B cell (primary cell): ENCODE data around the gene SLC9A3. TPM values are rescaled to one million over a fixed set of nuclear protein-coding genes. Genes with fewer than 3 reads are reported as not detected.

Experiments used
- ATAC-seq: fragments of 200-7000 bp; cut with Tn5 transposase; one replicate; pipeline ENCODE4 v1.10.0; 2021; ENCODE audit warnings: low read depth, mild to moderate bottlenecking, moderate number of reproducible peaks, moderate library complexity
- CTCF ChIA-PET: fragments of 350-600 bp; sonication (Branson Sonifier 250); formaldehyde crosslinking; loops from one replicate; lab custom pipeline; 2021; ENCODE audit warnings: antibody characterized with exemption, inconsistent platforms; lab: Charles Lee
- POLR2A ChIA-PET: fragments of 350-600 bp; sonication (Branson Sonifier 250); formaldehyde crosslinking; loops from one replicate; lab custom pipeline; 2021; ENCODE audit warnings: antibody characterized with exemption; lab: Charles Lee
- DNase-seq: peaks from one replicate; pipeline ENCODE4 v3.0.0; 2013
- H2AFZ ChIP-seq: 2 replicates; pipeline ENCODE4 v1.6.1; 2012; ENCODE audit warnings: mild to moderate bottlenecking, low read depth, low read length; ENCODE audit not compliant: insufficient read depth, poor library complexity, severe bottlenecking
- H3K27ac ChIP-seq, 2 donors: 1 replicate in 1 of 2; 2 replicates in 1 of 2; pipeline ENCODE4 v1.5.1; 2012 to 2013; ENCODE audit warnings: low read length in 2 of 2, mild to moderate bottlenecking in 2 of 2, moderate library complexity in 1 of 2
- H3K27me3 ChIP-seq, 4 experiments: fragments of 200-600 bp in 1 of 4; sonication (generic) in 1 of 4; replicated peaks in 1 of 4; 1 replicate in 2 of 4; 2 replicates in 2 of 4; pipeline versions ENCODE4 v1.6.1 to v1.7.0; 2013 to 2016; ENCODE audit warnings: low read length in 3 of 4, mild to moderate bottlenecking in 2 of 4, mixed read lengths in 1 of 4, moderate library complexity in 1 of 4; ENCODE audit not compliant: insufficient read depth in 4 of 4, control insufficient read depth in 3 of 4; ENCODE audit errors: control extremely low read depth in 1 of 4
- H3K36me3 ChIP-seq, 2 experiments: replicated peaks in 1 of 2; 1 replicate in 1 of 2; 2 replicates in 1 of 2; pipeline versions ENCODE4 v1.6.1 to v1.7.1; 2013; ENCODE audit warnings: low read length in 1 of 2; ENCODE audit not compliant: insufficient read depth in 2 of 2, control insufficient read depth in 1 of 2; ENCODE audit errors: control extremely low read depth in 1 of 2, extremely low read depth in 1 of 2
- H3K4me1 ChIP-seq, 2 donors: fragments of 200-600 bp in 1 of 2; sonication (generic) in 1 of 2; 1 replicate in 1 of 2; 2 replicates in 1 of 2; pipeline versions ENCODE4 v1.5.1 to v1.6.1; 2013 to 2017; ENCODE audit warnings: low read length in 2 of 2; ENCODE audit not compliant: control insufficient read depth in 2 of 2, insufficient read depth in 2 of 2
- H3K4me2 ChIP-seq: replicated peaks from 2 replicates; pipeline ENCODE3; 2012; ENCODE audit warnings: mild to moderate bottlenecking, low read depth, low read length; ENCODE audit not compliant: poor library complexity, severe bottlenecking
- H3K4me3 ChIP-seq, 5 experiments: fragments of 200-600 bp in 1 of 5; sonication (generic) in 1 of 5; 1 replicate in 3 of 5; 2 replicates in 2 of 5; pipeline versions ENCODE4 v1.5.1 to v1.7.0; 2011 to 2016; ENCODE audit warnings: low read length in 4 of 5, mild to moderate bottlenecking in 4 of 5, low read depth in 2 of 5, control low read depth in 1 of 5, moderate library complexity in 1 of 5; ENCODE audit not compliant: insufficient read depth in 1 of 5; ENCODE audit errors: control extremely low read depth in 1 of 5, extremely low read depth in 1 of 5
- H3K79me2 ChIP-seq: fragments of 200-600 bp; sonication (generic); one replicate; pipeline ENCODE4 v1.6.0; 2016; ENCODE audit warnings: low read length; ENCODE audit not compliant: control insufficient read depth, insufficient read depth
- H3K9ac ChIP-seq: fragments of 200-600 bp; sonication (generic); 2 replicates; pipeline ENCODE4 v1.6.1; 2017; ENCODE audit warnings: mild to moderate bottlenecking, low read length, moderate library complexity
- H3K9me3 ChIP-seq, 3 donors: one replicate each; pipeline versions ENCODE4 v1.6.1 to v1.7.1; 2013; ENCODE audit warnings: low read length in 2 of 3; ENCODE audit not compliant: control insufficient read depth in 2 of 3, insufficient read depth in 1 of 3; ENCODE audit errors: control extremely low read depth in 1 of 3
- H4K20me1 ChIP-seq: 2 replicates; pipeline ENCODE4 v1.6.0; 2012; ENCODE audit warnings: mild to moderate bottlenecking, low read length; ENCODE audit not compliant: insufficient read depth, control insufficient read depth, poor library complexity, severe bottlenecking
- H3K27ac Mint-ChIP-seq: one replicate; pipeline ENCODE4 v1.8.0; 2021; ENCODE audit warnings: mixed read lengths
- H3K27me3 Mint-ChIP-seq: one replicate; pipeline ENCODE4 v1.8.0; 2021; ENCODE audit warnings: mixed read lengths
- H3K4me1 Mint-ChIP-seq: one replicate; pipeline ENCODE4 v1.8.0; 2021; ENCODE audit warnings: mixed read lengths
- H3K4me3 Mint-ChIP-seq: one replicate; pipeline ENCODE4 v1.8.0; 2021; ENCODE audit warnings: mixed read lengths
- H3K9me3 Mint-ChIP-seq: one replicate; pipeline ENCODE4 v1.8.0; 2022; ENCODE audit warnings: mixed read lengths; ENCODE audit not compliant: insufficient read depth
- EZH2 ChIP-seq: IDR thresholded peaks from 2 replicates; pipeline ENCODE4 v1.6.1; 2012; ENCODE audit warnings: borderline replicate concordance, low read depth, mild to moderate bottlenecking, moderate library complexity, low read length; ENCODE audit not compliant: insufficient read depth, poor library complexity, severe bottlenecking
- WGBS: methylation state at CpG from one replicate; pipeline ENCODE4 v1.1.5; 2013; ENCODE audit warnings: missing lambda C conversion rate; ENCODE audit not compliant: insufficient coverage; 5-methylcytosine and 5-hydroxymethylcytosine counted together
- intact Hi-C: fragments of 100-400 bp; cut with micrococcal nuclease; formaldehyde crosslinking; loops from one replicate; pipeline ENCODE4 v1.10.0; 2022
- polyA plus RNA-seq: library from polyadenylated mRNA; depleted of rRNA; stranded (reverse); fragments of >200 nt; gene quantifications from 2 replicates; pipeline ENCODE4 v1.2.3, GENCODE V29; 2012
- total RNA-seq, 2 donors: library from RNA; stranded (reverse); fragments of 120-200 nt in 1 of 2; gene quantifications; 1 replicate in 1 of 2; 2 replicates in 1 of 2; pipeline versions ENCODE4 v1.2.3 to v1.2.4, GENCODE V29; 2013 to 2022
- TF ChIP-seq, protein P1 (sequence below): fragments of 200-600 bp; IDR thresholded peaks from one replicate; pipeline ENCODE4 v1.8.0; 2022; ENCODE audit warnings: antibody characterized with exemption, mild to moderate bottlenecking

SLC9A3 gene
- total and polyA plus RNA-seq, 2 donors (not counting 1 experiment from before 2014, with no cell fraction given) = 0.84 to 2.0 TPM

DNA sequence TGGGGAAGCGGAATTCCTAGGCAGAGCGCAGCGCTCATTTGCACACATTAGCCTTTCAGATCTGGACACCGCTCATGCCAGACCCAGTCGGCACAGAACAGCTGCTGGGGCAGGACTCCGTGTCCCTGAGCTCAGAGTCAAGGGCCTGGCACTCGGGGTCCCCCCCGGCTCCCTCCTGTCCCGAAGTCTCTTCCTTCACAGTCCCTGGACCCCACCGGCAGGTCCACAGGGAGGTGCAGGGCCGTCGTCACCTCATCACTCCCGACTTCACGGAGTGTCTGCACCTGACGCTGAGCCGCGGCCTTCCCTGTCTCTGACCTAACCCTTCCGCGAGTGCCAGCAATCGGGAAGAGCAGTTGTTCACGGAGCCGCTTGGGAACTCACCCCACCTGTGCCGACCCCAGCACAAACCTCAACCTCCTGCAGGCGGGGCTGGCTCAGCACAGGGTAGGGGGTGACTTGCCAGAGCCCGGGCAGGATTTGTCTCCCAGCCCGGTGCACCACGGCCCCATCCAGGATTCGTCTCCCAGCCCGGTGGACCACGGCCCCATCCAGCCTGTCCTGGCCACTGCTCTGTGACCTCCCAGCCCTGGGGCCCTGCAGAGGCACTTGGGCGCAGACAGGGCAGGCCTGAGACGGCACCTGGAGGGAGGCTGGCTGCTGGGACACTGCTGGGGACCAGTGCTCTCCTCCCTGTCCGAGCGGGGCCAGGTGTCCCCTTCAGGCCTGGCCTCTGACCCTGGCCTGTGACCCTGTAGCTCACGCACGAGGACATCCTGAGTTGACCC, 9.9 kb upstream of the SLC9A3 start:
- 76% methylated on average over 36 of the region's 36 CpGs for WGBS
- H3K79me2 ChIP-seq = no peaks in the 10 kb centered on the region
- H3K27ac ChIP-seq = no peak overlapping the region
- no peak overlapping the region for H3K27ac Mint-ChIP-seq
- CTCF ChIA-PET = no interaction called here
- H3K27me3 Mint-ChIP-seq = peaks cover 46% of the 10 kb centered on the region
- H4K20me1 ChIP-seq = peaks cover 16% of the 10 kb centered on the region
- H3K4me3 ChIP-seq = no peak overlapping the region
- peaks cover 31 to 35% of the 10 kb centered on the region in 2 donors for H3K4me1 ChIP-seq
- no peak overlapping the region for H3K4me3 Mint-ChIP-seq
- no peaks in the 10 kb centered on the region for H3K36me3 ChIP-seq
- DNase-seq (no peak), ATAC-seq (no peak)
- no peak for TF ChIP-seq EZH2
- TF ChIP-seq, protein P1, sequence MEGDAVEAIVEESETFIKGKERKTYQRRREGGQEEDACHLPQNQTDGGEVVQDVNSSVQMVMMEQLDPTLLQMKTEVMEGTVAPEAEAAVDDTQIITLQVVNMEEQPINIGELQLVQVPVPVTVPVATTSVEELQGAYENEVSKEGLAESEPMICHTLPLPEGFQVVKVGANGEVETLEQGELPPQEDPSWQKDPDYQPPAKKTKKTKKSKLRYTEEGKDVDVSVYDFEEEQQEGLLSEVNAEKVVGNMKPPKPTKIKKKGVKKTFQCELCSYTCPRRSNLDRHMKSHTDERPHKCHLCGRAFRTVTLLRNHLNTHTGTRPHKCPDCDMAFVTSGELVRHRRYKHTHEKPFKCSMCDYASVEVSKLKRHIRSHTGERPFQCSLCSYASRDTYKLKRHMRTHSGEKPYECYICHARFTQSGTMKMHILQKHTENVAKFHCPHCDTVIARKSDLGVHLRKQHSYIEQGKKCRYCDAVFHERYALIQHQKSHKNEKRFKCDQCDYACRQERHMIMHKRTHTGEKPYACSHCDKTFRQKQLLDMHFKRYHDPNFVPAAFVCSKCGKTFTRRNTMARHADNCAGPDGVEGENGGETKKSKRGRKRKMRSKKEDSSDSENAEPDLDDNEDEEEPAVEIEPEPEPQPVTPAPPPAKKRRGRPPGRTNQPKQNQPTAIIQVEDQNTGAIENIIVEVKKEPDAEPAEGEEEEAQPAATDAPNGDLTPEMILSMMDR = no peak
- POLR2A ChIA-PET = no interaction called here
- peaks cover 4% of the 10 kb centered on the region for H3K9me3 Mint-ChIP-seq
- no peak overlapping the region for H2AFZ ChIP-seq
- H3K27me3 ChIP-seq = peaks cover 0 to 83% (median 36%) of the 10 kb centered on the region in 4 experiments
- peaks cover 27% of the 10 kb centered on the region for H3K4me1 Mint-ChIP-seq
- no peak overlapping the region for H3K4me2 ChIP-seq
- peaks cover 0 to 76% (median 2%) of the 10 kb centered on the region in 3 donors for H3K9me3 ChIP-seq
- intact Hi-C loops = no loop called here
- no peak overlapping the region for H3K9ac ChIP-seq

DNA sequence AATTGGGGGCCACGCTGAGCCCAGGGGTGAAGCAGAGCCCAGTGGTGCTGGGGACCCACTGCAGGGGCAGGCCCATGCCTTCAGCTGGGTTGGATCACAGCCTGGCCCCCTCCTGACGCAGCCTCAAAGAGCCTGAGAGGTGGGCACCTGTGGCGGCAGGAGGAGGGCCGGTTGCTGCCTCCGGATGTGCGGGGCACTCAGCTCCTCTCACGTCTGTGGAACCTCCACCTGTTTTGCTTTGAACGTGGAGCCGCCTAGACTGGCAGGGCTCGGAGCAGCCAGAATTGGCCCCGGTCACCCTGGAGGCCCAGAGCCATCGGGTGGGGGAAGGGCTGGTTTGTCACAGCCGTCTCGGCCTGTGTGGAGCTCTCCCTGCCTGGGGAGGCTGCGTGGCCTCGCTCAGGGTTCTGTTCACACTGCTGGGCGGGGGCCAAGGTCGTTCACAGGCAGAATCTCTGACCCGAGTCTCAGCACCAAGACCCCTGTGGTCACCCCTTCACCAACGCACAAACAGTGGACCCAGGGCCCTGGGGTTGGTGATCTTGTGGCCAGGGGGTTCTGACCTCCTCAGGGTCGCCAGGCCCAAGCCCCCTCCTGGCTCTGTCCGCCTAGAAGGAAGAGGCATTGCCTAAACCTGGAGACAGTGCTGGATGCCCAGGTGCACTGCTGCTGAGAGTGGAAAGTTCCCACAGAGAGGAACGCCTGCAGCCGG, 9.2 kb upstream of the SLC9A3 start:
- Histone ChIP-seq H2AFZ (no peak overlapping the region), H3K4me2 (no peak overlapping the region), H3K9me3 (peaks cover 0 to 76% (median 2%) of the 10 kb centered on the region in 3 donors), H3K9ac (no peak overlapping the region), H3K79me2 (no peaks in the 10 kb centered on the region), H3K4me1 (peaks cover 36 to 40% of the 10 kb centered on the region in 2 donors), H3K27me3 (peaks cover 0 to 81% (median 35%) of the 10 kb centered on the region in 4 experiments), H3K27ac (no peak overlapping the region), H4K20me1 (peaks cover 16% of the 10 kb centered on the region), H3K4me3 (no peak overlapping the region), H3K36me3 (no peaks in the 10 kb centered on the region)
- CTCF ChIA-PET = no interaction called here
- POLR2A ChIA-PET = no interaction called here
- 82% methylated on average over 23 of the region's 24 CpGs for WGBS
- no peak overlapping the region for H3K27ac Mint-ChIP-seq
- no peak for DNase-seq
- peaks cover 30% of the 10 kb centered on the region for H3K4me1 Mint-ChIP-seq
- intact Hi-C loops = no loop called here
- no peak for ATAC-seq
- H3K27me3 Mint-ChIP-seq = peaks cover 42% of the 10 kb centered on the region
- H3K9me3 Mint-ChIP-seq = peaks cover 4% of the 10 kb centered on the region
- H3K4me3 Mint-ChIP-seq = no peak overlapping the region
- no peak for TF ChIP-seq EZH2
- TF ChIP-seq, protein P1 = no peak
